HG03045 (cell line): ENCODE results near the gene TMEM69.
"Not testable (repeated sequence)": the region's sequence is repeated elsewhere in the genome, so short reads cannot be mapped to it uniquely, and the experiment has no call there.

Source experiments
- ATAC-seq: cut with Tn5 transposase; IDR thresholded peaks from one replicate; pipeline ENCODE4 v1.9.1; 2021; ENCODE audit warnings: mild to moderate bottlenecking, moderate library complexity; ENCODE audit not compliant: unreplicated experiment

TMEM69 gene, protein sequence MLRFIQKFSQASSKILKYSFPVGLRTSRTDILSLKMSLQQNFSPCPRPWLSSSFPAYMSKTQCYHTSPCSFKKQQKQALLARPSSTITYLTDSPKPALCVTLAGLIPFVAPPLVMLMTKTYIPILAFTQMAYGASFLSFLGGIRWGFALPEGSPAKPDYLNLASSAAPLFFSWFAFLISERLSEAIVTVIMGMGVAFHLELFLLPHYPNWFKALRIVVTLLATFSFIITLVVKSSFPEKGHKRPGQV

DNA sequence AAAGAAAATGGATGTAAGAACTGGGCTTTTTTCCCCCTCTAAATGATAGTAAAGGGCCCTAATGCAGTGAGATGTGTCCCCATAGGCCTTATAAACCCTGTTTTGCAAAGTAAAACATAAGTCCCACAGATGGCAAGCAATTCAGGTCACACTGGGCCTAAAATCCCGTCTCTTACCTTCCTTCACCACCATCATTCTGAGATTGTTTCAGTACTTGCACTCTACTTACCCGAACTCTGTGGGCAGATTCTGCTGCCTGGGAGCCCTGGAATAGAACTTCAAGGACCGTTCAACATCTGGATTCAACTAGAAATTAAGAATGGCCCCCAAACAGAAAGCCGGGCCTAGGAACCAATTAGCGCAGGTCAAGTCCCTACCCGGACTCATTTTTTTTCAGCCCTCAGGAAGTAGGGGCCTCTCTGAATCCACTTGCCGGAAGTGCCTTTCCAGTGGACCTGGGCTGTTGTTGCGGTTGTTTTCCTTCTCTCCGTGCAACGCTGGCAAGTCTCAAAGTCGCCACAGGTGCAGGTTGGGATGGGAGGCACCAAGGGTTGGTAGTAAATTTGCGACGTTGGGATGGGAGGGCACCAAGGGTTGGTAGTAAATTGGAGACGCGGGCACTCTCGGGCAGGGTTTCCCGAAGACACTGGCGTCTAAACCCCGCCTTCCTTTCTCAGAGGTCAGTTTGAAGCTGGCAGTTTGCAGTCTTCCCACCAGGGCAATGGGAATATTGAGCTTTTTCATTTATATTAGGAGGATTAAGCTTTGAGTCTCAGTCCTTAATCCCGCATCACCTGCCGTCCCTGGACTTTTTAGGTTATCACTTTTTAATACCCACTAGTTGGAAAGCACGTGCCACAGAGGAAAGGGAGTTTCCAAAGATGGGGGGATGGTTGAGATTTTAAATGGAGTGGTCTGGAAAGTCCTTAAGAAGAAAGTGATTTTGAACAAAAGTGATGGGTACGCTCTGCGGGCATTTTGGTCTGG, at the start of gene TMEM69:
Gene TMEM69 (plus strand): TSS at position 428 of the 987 bp plus-strand sequence. CDS start 2,888 bp downstream, outside the sequence.
- no peak for ATAC-seq

DNA sequence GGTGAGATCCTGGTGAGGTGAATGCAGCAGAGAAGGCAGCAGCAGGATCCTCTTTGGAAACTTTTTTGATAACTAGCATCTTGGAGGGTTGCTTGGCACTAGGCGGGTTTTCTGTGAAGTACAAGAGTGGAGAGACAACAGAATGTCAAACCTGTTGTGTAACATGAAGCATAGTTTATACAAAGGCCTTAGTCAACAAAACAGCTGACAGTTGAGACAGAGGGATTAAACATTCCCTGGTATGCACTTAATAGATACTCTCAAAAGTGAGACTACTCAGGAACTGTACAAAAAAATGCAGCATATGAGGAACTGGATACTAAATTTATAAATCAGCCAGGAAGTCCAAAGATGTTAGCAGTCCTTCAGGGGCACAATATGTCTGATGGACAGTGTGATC, 47.7 kb upstream of the TMEM69 start:
- no peak for ATAC-seq

DNA sequence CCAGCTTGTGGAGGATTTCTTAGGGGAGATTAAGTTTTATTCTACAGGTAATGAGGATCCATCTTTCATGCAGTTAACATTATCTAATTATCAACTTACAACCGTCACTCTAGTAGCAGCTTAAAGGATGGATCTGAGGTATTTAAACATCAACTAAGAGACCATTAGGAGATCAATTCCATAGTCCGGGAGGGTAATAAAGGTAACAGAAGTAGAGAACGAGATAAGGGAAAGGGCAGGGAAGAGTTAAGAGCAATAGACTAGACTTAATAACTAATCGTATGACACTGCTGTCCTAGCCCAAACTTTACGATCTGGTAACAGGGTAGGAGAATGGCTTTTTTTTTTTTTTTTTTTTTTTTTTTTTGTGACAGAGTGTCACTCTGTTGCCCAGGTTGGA, 44.7 kb upstream of the TMEM69 start:
- ATAC-seq = no peak

DNA sequence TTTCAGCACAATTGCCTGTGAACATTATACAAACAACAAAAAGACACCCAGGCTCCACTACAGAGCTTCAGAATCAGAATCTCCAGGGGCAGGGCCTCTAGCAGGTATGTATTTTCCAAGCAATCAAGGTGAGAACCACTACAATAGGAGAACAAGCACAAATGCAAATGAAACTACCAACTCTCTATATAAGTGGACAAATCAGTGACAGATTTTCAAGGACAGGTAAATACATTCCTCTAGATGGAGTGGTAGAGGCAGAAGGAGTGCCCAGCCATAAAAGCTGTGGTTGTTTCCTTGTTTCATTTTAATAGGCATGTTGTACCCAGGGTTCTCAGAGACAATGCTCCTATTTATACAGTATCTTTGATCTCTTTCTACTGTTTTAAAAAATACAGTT, 44.0 kb upstream of the TMEM69 start:
- ATAC-seq = no peak

DNA sequence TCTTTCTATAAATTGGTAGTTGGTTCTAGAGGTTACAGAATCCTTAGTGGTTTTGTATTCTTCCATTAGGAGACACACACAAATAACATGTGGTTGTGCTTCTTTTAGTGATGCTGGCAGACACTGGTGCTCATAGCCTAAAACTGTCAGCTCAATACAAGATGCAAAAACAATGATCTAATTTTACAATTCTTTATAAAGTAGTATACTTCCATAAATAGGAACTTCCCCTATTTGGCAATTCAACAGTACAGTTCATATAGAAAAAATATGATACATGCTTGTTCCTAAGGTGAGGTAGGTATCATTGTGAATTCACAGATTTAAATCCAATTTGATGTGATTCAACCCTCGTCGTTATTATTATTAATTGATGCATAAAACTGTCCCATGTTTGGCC, 43.3 kb upstream of the TMEM69 start:
- ATAC-seq = no peak

DNA sequence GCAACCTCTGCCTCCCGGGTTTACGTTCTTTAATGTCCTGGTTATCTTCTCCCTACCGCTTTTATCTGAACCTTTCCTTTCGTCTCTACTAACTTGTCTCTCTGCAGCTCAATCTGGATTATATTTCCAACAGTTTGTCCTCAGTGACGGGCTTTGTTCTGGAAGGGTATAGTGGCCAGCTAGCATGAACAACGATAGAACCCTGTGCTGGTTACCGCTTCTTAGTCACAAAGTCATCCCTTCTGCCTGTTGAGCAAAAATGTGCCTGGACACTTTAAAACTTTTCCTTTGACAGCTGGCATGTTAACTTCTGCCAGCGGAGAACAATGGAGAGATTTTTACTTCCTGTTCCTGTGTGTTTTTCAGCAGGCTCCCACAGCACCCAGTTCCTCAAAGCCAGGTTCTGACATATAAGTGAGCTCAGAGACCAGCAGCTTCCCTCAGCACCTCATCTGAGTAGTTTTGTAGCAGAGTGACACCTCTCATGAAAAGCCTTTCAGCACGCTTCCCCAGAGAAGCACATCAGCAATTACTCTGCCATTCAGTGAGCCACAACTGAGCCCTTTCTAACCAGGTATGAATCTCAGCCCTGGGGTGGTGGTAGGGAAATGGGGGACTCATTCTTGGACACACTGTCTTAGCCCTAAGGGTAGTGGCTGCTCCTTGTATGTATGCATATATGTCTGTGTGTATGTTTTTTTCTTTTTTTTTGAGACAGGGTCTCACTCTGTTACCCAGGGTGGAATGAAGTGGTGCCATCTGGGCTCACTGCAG, 40.5 kb upstream of the TMEM69 start:
- ATAC-seq = no peak

DNA sequence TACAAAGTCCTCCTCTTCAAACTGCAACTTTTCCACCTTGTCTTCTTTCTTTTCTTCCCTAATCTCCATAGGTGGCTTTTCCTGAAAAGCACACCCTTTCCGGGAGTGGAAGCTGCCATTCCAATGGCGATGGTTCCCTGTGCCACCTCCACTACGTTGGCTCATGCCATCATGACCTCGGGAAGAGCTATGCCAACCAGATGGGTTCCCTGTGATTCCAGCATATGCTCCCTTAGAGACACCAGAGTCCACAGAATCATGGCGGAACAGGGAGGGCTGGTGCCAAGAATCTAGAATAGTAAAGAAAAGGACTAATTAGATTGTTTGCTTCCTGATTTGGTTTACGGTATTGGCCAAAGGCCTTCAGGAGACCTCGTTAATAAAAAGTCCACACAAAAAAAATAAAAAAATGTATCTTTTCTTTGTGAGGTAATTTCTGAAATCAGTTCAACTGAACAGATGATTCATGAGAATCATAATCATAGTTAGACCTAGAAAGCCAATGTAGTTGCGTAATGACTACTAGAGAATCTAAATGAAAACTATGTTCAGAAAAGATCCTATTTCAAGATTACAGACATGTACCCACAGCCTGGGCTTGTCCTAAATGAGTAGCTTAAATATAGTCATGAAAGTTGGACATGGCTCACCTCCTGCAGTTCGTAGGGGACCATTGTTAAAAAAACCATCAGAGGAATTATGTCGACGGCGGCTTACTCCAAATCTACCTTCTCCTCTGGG, 33.3 kb upstream of the TMEM69 start:
- ATAC-seq = no peak

DNA sequence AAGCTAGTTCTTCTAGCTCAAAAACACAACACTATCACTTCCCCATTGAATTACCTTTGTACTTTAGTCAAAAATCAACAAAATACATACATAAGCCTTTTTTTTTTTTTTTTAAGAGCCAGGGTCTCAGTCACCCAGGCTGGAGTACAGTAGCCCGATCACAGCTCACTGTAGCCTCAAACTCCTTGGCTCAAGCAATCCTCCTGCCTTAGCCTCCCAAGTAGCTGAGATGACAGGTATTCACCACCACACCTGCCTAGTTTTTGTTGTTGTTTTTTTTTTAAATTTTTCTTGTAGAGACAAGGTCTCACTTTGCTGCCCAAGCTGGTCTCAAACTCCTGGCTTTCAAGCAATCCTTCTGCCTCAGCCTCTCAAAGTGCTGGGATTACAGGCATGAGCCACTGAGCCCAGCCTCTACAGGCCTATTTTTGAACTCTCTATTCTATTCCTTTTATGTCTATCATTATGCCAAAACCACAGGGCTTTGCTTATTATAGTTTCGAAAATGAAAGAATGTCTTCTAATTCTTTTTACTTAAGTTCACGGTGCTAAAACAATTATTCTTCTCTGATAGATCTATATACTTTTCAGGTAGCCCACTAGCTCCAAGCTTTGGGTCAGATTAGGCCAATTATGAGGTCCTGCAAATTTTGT, 31.3 kb upstream of the TMEM69 start:
- ATAC-seq = no peak

DNA sequence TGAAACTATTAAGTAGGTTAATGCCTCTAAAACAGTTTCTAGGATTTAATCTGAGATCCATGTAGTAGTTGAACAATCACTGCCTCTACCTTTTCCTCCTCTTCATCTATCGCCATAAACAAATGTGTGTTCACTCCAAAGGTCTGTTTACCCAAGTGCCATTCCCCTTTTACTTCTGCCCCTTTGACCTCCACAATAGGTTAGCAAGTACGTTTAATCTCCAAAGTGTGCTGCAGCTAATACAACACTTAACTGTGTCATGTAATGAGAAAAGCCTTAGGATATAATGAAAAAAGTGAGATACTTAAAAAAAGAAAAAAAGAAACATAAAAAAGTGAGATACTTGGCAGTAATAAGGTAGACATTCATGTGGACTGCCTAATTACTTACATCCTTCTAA, 29.8 kb upstream of the TMEM69 start:
- ATAC-seq = no peak

DNA sequence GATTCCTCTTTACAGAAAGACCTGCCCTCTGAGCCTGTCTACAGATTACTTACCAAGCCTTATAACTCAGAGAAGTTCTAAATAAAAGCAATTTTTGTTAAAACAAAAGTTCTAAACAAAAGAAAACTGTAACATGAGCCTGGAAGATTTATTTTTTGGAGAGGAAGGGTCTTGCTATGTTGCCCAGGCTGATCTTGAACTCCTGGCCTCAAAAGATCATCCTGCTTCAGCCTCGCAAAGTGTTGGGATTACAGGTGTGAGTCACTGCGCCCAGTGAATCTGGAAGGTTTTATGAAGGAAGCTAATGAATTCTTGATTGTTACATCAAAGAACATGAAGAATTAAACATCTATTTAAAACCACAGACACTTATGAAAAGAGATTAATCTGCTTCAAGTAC, 28.8 kb upstream of the TMEM69 start:
- ATAC-seq = no peak

DNA sequence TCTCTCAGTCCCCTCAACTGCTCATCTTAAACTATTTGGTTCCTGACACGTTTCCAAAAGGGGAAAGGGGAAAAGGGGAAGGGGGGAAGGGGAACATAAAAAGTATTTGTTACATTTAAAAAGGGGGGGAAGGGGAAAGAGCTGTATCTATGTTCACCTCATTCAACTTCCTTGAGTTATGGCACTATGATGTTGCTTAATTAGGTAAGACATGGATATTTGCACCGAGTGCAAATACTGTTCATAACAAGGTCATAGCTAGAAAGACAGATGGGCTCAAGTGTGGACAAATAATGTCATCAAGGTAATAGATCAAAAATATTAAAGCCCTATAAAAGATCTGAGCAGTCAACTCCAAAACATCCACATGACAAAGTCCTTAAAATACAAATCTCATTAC, 27.6 kb upstream of the TMEM69 start:
- ATAC-seq = no peak

DNA sequence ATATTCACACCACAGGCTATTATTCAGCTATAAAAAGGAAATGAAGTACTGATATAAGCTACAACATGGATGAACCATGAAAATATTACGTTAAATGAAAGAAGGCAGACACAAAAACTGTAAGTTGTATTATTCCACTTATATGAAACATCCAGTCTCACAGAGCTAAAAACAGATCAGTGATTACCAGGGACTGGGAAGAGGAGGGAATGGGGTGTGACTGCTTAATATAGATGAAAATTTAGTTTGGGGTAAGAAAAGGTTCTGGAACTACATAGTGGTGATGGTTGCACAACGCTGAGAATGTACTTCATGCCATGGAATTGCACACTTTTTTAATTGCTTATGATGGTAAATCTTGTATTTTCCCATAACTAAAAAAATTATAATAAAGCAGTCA, 21.1 kb upstream of the TMEM69 start:
- ATAC-seq = no peak

DNA sequence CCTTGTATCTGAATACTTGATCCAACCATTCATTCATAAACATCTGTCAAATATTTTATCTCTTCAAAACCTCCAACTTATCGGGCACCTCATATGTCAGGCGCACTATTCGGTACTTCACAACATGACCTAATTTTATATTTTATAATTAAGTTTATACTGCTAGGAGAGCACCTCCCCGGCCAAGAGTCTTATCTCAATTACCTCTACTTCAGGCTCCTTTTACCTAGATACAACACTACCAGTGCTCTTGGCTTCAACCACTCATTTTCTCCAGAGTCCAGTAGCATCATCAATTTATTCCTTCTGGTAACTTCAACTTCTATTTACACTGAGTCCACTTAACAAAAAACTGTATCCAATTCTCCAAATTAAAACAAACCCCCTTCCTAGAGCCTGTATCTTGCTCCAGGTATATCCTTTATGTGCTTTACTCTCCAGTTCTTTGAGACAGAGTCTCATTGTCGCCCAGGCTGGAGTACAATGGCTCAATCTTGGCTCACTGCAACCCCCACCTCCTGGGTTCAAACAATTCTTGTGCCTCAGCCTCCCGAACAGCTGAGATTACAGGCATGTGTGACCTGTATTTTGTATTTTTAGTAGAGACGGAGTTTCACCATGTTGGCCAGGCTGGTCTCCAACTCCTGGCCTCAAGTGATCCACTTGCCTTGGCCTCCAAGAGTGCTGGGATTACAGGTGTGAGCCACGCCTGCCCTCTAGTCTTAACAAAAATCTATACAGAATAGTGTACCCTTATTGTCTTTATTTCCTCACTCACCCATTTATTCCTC, 20.5 kb upstream of the TMEM69 start:
- no peak for ATAC-seq

DNA sequence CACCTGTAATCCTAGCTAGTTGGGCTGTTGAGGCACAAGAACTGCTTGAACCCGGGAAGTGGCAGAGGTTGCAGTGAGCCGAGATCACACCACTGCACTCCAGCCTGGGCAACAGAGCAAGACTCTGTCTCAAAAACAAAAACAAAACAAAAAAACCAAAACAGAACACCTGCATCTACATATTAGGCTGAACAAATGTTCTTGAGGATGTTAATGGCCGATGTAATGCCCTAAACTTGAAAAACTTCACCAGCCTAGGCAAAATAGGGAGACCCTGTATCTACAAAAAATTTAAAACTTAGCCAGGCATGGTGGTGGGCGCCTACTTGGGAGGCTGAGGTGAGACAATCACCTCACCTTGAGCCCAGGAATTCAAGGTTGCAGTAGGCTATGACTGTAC, 19.5 kb upstream of the TMEM69 start:
- no peak for ATAC-seq

DNA sequence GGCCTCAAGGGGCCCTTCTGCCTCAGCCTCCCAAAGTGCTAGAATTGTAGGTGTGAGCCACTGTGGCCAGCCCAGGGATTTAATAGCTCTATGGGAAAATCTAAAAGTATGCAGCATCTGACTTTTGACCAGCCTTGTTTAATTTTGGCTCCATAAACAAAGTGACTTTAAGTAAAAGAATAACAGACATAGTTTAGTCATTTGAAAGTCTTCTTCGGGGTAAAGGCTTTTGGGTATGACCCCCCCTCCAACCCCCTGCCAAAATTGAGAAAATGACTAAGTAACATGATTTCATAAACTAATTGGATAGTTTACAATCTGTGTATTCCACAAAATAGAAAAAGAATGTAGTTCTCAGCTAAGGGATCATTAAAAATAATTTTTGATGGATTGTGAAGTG, 18.6 kb upstream of the TMEM69 start:
- no peak for ATAC-seq

DNA sequence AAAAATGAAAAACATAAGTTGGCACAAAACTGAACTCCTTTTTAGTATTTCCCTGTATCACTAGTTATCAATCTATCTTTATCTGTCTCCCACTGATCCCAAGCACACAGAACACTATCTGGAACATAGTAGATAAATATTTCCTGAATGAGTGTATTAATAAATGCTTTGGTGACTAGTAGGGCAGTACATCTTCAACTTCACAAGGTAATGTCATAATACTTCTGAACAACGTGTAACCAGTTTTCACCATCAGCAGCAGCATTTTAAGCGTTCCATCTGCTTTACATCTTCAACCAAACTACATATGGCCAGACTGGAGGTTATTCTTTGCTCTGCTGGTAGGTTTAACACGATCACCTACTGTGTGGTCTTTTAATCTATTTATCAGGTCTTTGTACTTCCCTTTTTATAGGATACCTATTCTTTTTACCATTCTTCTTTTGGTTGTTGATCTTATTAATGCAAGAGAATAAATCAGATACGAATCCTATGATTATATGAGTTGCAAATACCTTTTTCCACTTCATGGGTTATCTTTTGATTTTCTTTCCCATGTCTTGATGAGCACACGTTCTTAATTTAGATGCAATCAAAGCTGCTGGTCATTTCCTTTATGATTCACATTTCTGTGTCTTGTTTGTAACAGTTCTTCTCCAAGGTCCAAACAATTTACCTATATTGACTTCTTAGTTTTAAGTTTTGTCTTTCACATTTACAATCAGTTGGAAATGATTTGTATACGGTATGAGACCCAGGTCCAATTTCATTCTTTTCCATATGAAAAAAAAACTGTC, 17.9 kb upstream of the TMEM69 start:
- no peak for ATAC-seq

DNA sequence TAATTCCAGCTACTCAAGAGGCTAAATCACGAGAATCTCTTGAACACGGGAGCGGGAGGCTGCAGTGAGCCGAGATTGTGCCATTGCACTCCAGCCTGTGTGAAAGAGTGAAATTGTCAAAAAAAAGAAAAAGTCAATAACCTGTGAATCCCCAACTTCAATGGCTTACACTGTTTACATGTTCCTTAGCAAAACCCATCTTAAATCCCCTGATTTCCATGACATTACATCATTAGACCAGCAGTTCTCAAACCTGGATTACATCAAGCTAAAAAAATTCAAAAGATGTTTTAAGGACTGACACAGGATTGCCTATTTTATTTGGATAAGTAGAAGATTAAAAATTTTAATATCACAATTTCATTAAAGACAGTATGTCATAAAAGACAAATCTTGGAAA, 14.0 kb upstream of the TMEM69 start:
- no peak for ATAC-seq

DNA sequence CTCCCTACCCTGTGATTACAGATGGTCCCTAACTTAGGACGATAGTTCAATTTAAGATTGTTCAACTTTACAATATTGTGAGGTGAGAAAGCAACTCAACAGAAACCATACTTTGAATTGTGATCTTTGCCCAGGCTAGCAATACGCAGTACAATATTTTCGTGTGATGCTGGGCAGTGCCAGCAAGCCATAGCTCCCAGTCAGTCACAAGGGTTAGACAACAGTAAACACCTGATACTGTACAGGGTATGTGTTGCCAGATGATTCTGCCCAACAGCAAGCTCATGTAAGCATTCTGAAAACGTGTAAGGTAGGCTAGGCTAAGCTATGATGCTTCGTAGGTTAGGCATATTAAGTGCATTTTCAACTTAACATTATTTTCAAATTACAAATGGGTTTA, 13.5 kb upstream of the TMEM69 start:
- ATAC-seq = no peak

DNA sequence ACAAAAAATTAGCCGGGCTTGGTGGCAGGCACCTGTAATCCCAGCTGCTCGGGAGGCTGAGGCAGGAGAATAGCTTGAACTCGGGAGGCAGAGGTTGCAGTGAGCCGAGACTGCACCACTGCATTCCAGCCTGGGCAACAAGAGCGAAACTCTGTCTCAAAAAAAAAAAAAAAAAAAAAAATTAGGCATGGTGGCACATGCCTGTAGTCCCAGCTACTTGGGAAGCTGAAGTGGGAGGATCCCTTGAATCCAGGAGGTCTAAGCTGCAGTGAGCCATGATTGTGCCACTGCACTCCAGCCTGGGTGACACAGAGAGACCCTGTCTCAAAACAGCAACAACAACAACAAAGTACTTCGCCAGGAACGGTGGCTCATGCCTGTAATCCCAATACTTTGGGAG, 11.4 kb upstream of the TMEM69 start:
- ATAC-seq = not testable (repeated sequence)
